HG02623 (cell line): ENCODE results near the gene COL9A1.

ENCODE experiments used
- ATAC-seq: cut with Tn5 transposase; IDR thresholded peaks from one replicate; pipeline ENCODE4 v1.9.1; 2021; ENCODE audit warnings: moderate library complexity; ENCODE audit not compliant: unreplicated experiment

The COL9A1 gene

GRCh38 chr6:70176842-70177550 lies 125.9 kb downstream of the COL9A1 start:
- ATAC-seq: no peak

GRCh38 chr6:70175770-70176169 lies 127.1 kb downstream of the COL9A1 start:
- no peak for ATAC-seq

GRCh38 chr6:70172252-70172651 lies 130.6 kb downstream of the COL9A1 start:
- no peak for ATAC-seq

GRCh38 chr6:70171236-70171635 lies 131.6 kb downstream of the COL9A1 start:
- ATAC-seq: no peak

GRCh38 chr6:70168681-70169377 lies 134.1 kb downstream of the COL9A1 start:
- ATAC-seq: no peak
